A673 (cell line): ENCODE measurements around the gene PCSK6.

Experiments
- EZH2 ChIP-seq: fragments of 200-600 bp; sonication (generic); IDR thresholded peaks from 2 replicates; pipeline ENCODE4 v1.6.1; 2017; ENCODE audit warnings: borderline replicate concordance, low read depth, mild to moderate bottlenecking, mixed read lengths, antibody characterized with exemption, low read length; ENCODE audit not compliant: poor library complexity, severe bottlenecking
- TF ChIP-seq, protein P1 (sequence below): fragments of 300-800, 200-600 bp; sonication (generic); conservative IDR thresholded peaks from 2 replicates; pipeline ENCODE4 v1.5.1; 2017; ENCODE audit warnings: low read depth, mild to moderate bottlenecking, antibody characterized with exemption, low read length, moderate library complexity, mixed read lengths

GRCh38 chr15:101366853-101367252, 122.7 kb downstream of the PCSK6 start:
- TF ChIP-seq, protein P1, sequence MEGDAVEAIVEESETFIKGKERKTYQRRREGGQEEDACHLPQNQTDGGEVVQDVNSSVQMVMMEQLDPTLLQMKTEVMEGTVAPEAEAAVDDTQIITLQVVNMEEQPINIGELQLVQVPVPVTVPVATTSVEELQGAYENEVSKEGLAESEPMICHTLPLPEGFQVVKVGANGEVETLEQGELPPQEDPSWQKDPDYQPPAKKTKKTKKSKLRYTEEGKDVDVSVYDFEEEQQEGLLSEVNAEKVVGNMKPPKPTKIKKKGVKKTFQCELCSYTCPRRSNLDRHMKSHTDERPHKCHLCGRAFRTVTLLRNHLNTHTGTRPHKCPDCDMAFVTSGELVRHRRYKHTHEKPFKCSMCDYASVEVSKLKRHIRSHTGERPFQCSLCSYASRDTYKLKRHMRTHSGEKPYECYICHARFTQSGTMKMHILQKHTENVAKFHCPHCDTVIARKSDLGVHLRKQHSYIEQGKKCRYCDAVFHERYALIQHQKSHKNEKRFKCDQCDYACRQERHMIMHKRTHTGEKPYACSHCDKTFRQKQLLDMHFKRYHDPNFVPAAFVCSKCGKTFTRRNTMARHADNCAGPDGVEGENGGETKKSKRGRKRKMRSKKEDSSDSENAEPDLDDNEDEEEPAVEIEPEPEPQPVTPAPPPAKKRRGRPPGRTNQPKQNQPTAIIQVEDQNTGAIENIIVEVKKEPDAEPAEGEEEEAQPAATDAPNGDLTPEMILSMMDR = no peak
- TF ChIP-seq EZH2 = no peak
